HepG2 (cell line): Measurements from ENCODE around the gene MC1R. TPM values are rescaled to one million over a fixed set of nuclear protein-coding genes. Genes with fewer than 3 reads are reported as not detected.
A peak's percentile ranks its signal among the peaks of the same experiment; 100 is the strongest.

ENCODE experiments used
- ARNTL ChIP-seq: sonication (generic); formaldehyde crosslinking; IDR thresholded peaks from 2 replicates; pipeline ENCODE4 v1.4.0; 2020; ENCODE audit warnings: mild to moderate bottlenecking, missing genetic modification reagents
- ATAD3A ChIP-seq: sonication (generic); formaldehyde crosslinking; IDR thresholded peaks from 2 replicates; pipeline ENCODE4 v1.4.0; 2020; ENCODE audit warnings: missing genetic modification reagents
- CREBL2 ChIP-seq: sonication (generic); formaldehyde crosslinking; IDR thresholded peaks from 2 replicates; pipeline ENCODE4 v1.8.1; 2023; ENCODE audit warnings: missing genetic modification reagents, mild to moderate bottlenecking, borderline replicate concordance
- GATAD2A ChIP-seq: IDR thresholded peaks from 2 replicates; pipeline ENCODE4 v1.6.1; 2016
- RBM39 ChIP-seq: fragments of 200-400 bp; formaldehyde crosslinking; IDR thresholded peaks from one replicate; pipeline ENCODE4 v1.6.1; 2018; ENCODE audit warnings: antibody characterized with exemption, mild to moderate bottlenecking, low read depth, low read length; ENCODE audit not compliant: poor library complexity, severe bottlenecking
- SRSF9 ChIP-seq: fragments of 200-400 bp; formaldehyde crosslinking; IDR thresholded peaks from 2 replicates; pipeline ENCODE4 v1.6.1; 2018; ENCODE audit warnings: borderline replicate concordance, mild to moderate bottlenecking, low read depth, low read length; ENCODE audit not compliant: insufficient read depth, poor library complexity, severe bottlenecking
- TMF1 ChIP-seq: sonication (generic); formaldehyde crosslinking; IDR thresholded peaks from 2 replicates; pipeline ENCODE4 v1.8.1; 2022; ENCODE audit warnings: low read depth, missing genetic modification reagents
- U2AF2 ChIP-seq: fragments of 200-400 bp; formaldehyde crosslinking; IDR thresholded peaks from 2 replicates; pipeline ENCODE4 v1.6.1; 2017; ENCODE audit warnings: low read depth, mild to moderate bottlenecking, low read length
- WIZ ChIP-seq: sonication (generic); formaldehyde crosslinking; IDR thresholded peaks from 2 replicates; pipeline ENCODE4 v1.5.1; 2020; ENCODE audit warnings: mild to moderate bottlenecking, missing genetic modification reagents
- ZHX2 ChIP-seq, 2 experiments: sonication (generic) in 1 of 2; formaldehyde crosslinking in 1 of 2; IDR thresholded peaks; 2 replicates each; pipeline versions ENCODE4 v1.6.1 to v1.9.0; 2014 to 2022; ENCODE audit warnings: antibody characterized with exemption in 1 of 2, borderline replicate concordance in 1 of 2, inconsistent platforms in 1 of 2, low read depth in 1 of 2, missing genetic modification reagents in 1 of 2
- ZNF281 ChIP-seq: sonication (generic); formaldehyde crosslinking; IDR thresholded peaks from 2 replicates; pipeline ENCODE4 v1.4.0; 2020; ENCODE audit warnings: missing genetic modification reagents, borderline replicate concordance
- ZNF3 ChIP-seq: IDR thresholded peaks from 2 replicates; pipeline ENCODE4 v1.7.0; 2017; ENCODE audit warnings: inconsistent platforms
- ZNF564 ChIP-seq: sonication (generic); formaldehyde crosslinking; IDR thresholded peaks from 2 replicates; pipeline ENCODE4 v1.8.1; 2023; ENCODE audit warnings: mild to moderate bottlenecking, missing genetic modification reagents
- ZNF720 ChIP-seq: sonication (generic); formaldehyde crosslinking; IDR thresholded peaks from 2 replicates; pipeline ENCODE4 v1.4.0; 2020; ENCODE audit warnings: missing genetic modification reagents
- ZNF879 ChIP-seq: sonication (generic); formaldehyde crosslinking; IDR thresholded peaks from 2 replicates; pipeline ENCODE4 v1.8.1; 2023; ENCODE audit warnings: missing genetic modification reagents
- polyA plus RNA-seq, 8 experiments: library from polyadenylated mRNA; depleted of rRNA in 3 of 8; stranded (reverse) in 7 of 8; unstranded in 1 of 8; fragments of >200 nt; fragmentation: Illumina TruSeq in 4 of 8; extraction: Trizol in 4 of 8; gene quantifications; 2 replicates each; pipeline versions ENCODE4 v1.2.1 to v1.2.3, GENCODE V29; 2011 to 2016; ENCODE audit warnings: low read depth in 4 of 8, missing spikeins in 1 of 8, mixed read lengths in 1 of 8; ENCODE audit not compliant: insufficient read depth in 1 of 8
- total RNA-seq, 5 experiments: library from RNA; depleted of rRNA; stranded (reverse); fragments of >200 nt; fragmentation: Illumina TruSeq; extraction: Trizol; gene quantifications; 2 replicates each; pipeline ENCODE4 v1.2.3, GENCODE V29; 2016; ENCODE audit warnings: low read depth in 1 of 5
- TF ChIP-seq, protein P1 (sequence below): fragments of 450-650 bp; IDR thresholded peaks from 2 replicates; pipeline ENCODE4 v1.6.1; 2017; ENCODE audit warnings: mild to moderate bottlenecking
- TF ChIP-seq, protein P2 (sequence below): sonication (generic); formaldehyde crosslinking; IDR thresholded peaks from 2 replicates; pipeline ENCODE4 v1.5.0; 2020; ENCODE audit warnings: missing genetic modification reagents

MC1R gene
- total and polyA plus RNA-seq, 2 of the 13 experiments (the other 11 are each of a cell fraction or from before 2014, with no cell fraction given), result 9.1 to 14.8 TPM

GRCh38 chr16:89922477-89922883 is 3.8 kb downstream of the MC1R start (continued):
- TF ChIP-seq SRSF9, result no peak
- TF ChIP-seq, protein P1, sequence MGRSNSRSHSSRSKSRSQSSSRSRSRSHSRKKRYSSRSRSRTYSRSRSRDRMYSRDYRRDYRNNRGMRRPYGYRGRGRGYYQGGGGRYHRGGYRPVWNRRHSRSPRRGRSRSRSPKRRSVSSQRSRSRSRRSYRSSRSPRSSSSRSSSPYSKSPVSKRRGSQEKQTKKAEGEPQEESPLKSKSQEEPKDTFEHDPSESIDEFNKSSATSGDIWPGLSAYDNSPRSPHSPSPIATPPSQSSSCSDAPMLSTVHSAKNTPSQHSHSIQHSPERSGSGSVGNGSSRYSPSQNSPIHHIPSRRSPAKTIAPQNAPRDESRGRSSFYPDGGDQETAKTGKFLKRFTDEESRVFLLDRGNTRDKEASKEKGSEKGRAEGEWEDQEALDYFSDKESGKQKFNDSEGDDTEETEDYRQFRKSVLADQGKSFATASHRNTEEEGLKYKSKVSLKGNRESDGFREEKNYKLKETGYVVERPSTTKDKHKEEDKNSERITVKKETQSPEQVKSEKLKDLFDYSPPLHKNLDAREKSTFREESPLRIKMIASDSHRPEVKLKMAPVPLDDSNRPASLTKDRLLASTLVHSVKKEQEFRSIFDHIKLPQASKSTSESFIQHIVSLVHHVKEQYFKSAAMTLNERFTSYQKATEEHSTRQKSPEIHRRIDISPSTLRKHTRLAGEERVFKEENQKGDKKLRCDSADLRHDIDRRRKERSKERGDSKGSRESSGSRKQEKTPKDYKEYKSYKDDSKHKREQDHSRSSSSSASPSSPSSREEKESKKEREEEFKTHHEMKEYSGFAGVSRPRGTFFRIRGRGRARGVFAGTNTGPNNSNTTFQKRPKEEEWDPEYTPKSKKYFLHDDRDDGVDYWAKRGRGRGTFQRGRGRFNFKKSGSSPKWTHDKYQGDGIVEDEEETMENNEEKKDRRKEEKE, result no peak
- TF ChIP-seq U2AF2, result 0 out of 2 replicates have a peak, but pooled peaks have one; percentile 52
- TF ChIP-seq, protein P2, sequence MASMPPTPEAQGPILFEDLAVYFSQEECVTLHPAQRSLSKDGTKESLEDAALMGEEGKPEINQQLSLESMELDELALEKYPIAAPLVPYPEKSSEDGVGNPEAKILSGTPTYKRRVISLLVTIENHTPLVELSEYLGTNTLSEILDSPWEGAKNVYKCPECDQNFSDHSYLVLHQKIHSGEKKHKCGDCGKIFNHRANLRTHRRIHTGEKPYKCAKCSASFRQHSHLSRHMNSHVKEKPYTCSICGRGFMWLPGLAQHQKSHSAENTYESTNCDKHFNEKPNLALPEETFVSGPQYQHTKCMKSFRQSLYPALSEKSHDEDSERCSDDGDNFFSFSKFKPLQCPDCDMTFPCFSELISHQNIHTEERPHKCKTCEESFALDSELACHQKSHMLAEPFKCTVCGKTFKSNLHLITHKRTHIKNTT (CRISPR knock-in tag), result 0 out of 2 replicates have a peak, but pooled peaks have one; percentile 24
- TF ChIP-seq ARNTL, result peak; percentile 59; the same call in 1 of the 2 replicates
- no peak for TF ChIP-seq ZHX2 (IDR thresholded peaks at IDR 0.05; ENCODE audit: low read depth)
- TF ChIP-seq ZHX2 (CRISPR knock-in tag; IDR thresholded peaks at IDR 0.05; ENCODE audit: borderline replicate concordance), result no peak
- no peak for TF ChIP-seq RBM39
- peak; percentile 93 for TF ChIP-seq ZNF281 (CRISPR knock-in tag)
- no peak for TF ChIP-seq TMF1 (CRISPR knock-in tag)
- TF ChIP-seq CREBL2, result 0 out of 2 replicates have a peak, but pooled peaks have one; percentile 78
- TF ChIP-seq ATAD3A (CRISPR knock-in tag), result no peak
- 0 out of 2 replicates have a peak, but pooled peaks have one; percentile 9 for TF ChIP-seq ZNF564 (CRISPR knock-in tag)
- no peak for TF ChIP-seq ZNF879 (CRISPR knock-in tag)
- no peak; the same call in 1 of the 2 replicates for TF ChIP-seq ZNF3 (CRISPR knock-in tag)
- TF ChIP-seq WIZ (CRISPR knock-in tag), result no peak
- 0 out of 2 replicates have a peak, but pooled peaks have one; percentile 33 for TF ChIP-seq GATAD2A (CRISPR knock-in tag)
- no peak for TF ChIP-seq ZNF720 (CRISPR knock-in tag)
